Testis (tissue), 3 donors: ENCODE data around the gene HEBP2. TPM values are rescaled to one million over a fixed set of nuclear protein-coding genes. Genes with fewer than 3 reads are reported as not detected.

Experiments
- DNase-seq: peaks from one replicate; pipeline ENCODE4 v3.0.0-alpha.2; 2019
- H3K27ac ChIP-seq, 2 donors: fragments of 200-600 bp; sonication (generic); one replicate each; pipeline ENCODE4 v1.5.1; 2019
- H3K27me3 ChIP-seq: fragments of 200-600 bp; sonication (generic); one replicate; pipeline ENCODE4 v1.5.1; 2019
- H3K36me3 ChIP-seq: fragments of 200-600 bp; sonication (generic); one replicate; pipeline ENCODE4 v1.5.1; 2017; ENCODE audit warnings: low read depth; ENCODE audit errors: missing control alignments
- H3K4me1 ChIP-seq: fragments of 200-600 bp; sonication (generic); one replicate; pipeline ENCODE4 v1.5.1; 2019
- H3K4me3 ChIP-seq, 2 donors: fragments of 200-600 bp; sonication (generic); one replicate each; pipeline ENCODE4 v1.5.1; 2017 to 2019
- H3K9me3 ChIP-seq: fragments of 200-600 bp; sonication (generic); one replicate; pipeline ENCODE4 v1.5.1; 2017
- CTCF ChIP-seq, 3 experiments: fragments of 450-650 bp in 2 of 3; fragments of 200-600 bp in 1 of 3; sonication (generic) in 1 of 3; IDR thresholded peaks; one replicate each; pipeline ENCODE4 v1.5.1; 2016 to 2019; ENCODE audit warnings: antibody characterized with exemption in 3 of 3, mild to moderate bottlenecking in 2 of 3, moderate library complexity in 1 of 3
- POLR2A ChIP-seq: fragments of 450-650 bp; IDR thresholded peaks from one replicate; pipeline ENCODE4 v1.6.1; 2017; ENCODE audit warnings: antibody characterized with exemption, mild to moderate bottlenecking, moderate library complexity
- WGBS, 2 donors: methylation state at CpG; one replicate each; pipeline ENCODE4 v1.1.5; 2018; 5-methylcytosine and 5-hydroxymethylcytosine counted together
- intact Hi-C: fragments of 100-400 bp; cut with DNase I; formaldehyde crosslinking; loops from one replicate; pipeline ENCODE4 v1.15.1; 2023; ENCODE audit warnings: low total_unique reads
- polyA plus RNA-seq: library from polyadenylated mRNA; stranded (reverse); fragments of 350-450 nt; fragmentation: Illumina TruSeq; extraction: RNeasy Lipid Tissue Mini Kit (QIAGEN cat#74804); gene quantifications from one replicate; pipeline ENCODE4 v1.2.3, GENCODE V29; 2014; ENCODE audit warnings: low read depth, low replicate concordance; ENCODE audit not compliant: insufficient read depth
- total RNA-seq, 2 donors: library from RNA; depleted of rRNA; stranded (reverse); fragments of >200 nt; gene quantifications; one replicate each; pipeline ENCODE4 v1.2.3, GENCODE V29; 2016

Gene HEBP2
- total and polyA plus RNA-seq, 3 donors from 2014 or later, result 11.4 to 16.9 (median 12.8) TPM

- TF ChIP-seq CTCF (IDR thresholded peaks at IDR 0.05), result no peak
- no peak for TF ChIP-seq POLR2A
- no peak overlapping the region for H3K27ac ChIP-seq
- no peaks in the 10 kb centered on the region for H3K27me3 ChIP-seq
- H3K36me3 ChIP-seq, result no peaks in the 10 kb centered on the region
- no peak for DNase-seq
- H3K4me1 ChIP-seq, result no peaks in the 10 kb centered on the region
- no peak overlapping the region for H3K4me3 ChIP-seq
- 65 to 79% methylated on average over 12 to 19 of the region's 19 CpGs for WGBS, 2 donors
- no peaks in the 10 kb centered on the region for H3K9me3 ChIP-seq
- intact Hi-C loops, result no loop called here
These were observed 27.4 kb downstream of the HEBP2 start for GRCh38 chr6:138431256-138432062.

GRCh38 chr6:138432063-138432356, 28.0 kb downstream of the HEBP2 start:
- no peak for DNase-seq
- H3K27me3 ChIP-seq, result no peaks in the 10 kb centered on the region
- intact Hi-C loops, result no loop called here
- no peaks in the 10 kb centered on the region for H3K4me1 ChIP-seq
- H3K27ac ChIP-seq, result no peak overlapping the region
- TF ChIP-seq CTCF (IDR thresholded peaks at IDR 0.05) (no peak), POLR2A (no peak)
- H3K4me3 ChIP-seq, result no peak overlapping the region
- H3K36me3 ChIP-seq, result no peaks in the 10 kb centered on the region
- H3K9me3 ChIP-seq, result no peaks in the 10 kb centered on the region
- 80 to 98% methylated on average over 1 to 10 of the region's 11 CpGs for WGBS, 2 donors

DNA sequence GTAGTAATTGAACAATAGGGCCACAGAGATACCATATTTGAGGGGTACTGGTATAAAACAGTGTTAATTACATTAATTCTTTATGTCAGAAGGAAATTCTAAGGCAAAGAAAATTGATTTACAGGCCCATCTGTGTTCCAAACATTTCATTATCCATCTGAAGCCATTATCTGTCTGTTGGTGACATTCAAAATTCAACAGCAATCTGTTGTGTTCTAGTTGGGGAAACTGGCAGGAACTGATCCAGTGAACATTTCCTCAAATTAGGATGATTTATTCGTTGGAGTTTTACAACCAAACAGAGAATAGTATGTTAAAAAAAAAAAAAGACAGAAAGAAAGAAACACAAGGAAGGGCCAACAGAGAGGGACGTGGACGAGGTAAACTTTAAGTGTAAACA, 30.1 kb downstream of the HEBP2 start:
- intact Hi-C loops, result no loop called here
- Histone ChIP-seq H3K4me1 (no peaks in the 10 kb centered on the region), H3K36me3 (no peaks in the 10 kb centered on the region), H3K9me3 (no peaks in the 10 kb centered on the region), H3K4me3 (no peak overlapping the region), H3K27ac (no peak overlapping the region), H3K27me3 (no peaks in the 10 kb centered on the region)
- 84 to 85% methylated on average over 3 of the region's 3 CpGs for WGBS, 2 donors
- TF ChIP-seq POLR2A (no peak), CTCF (IDR thresholded peaks at IDR 0.05) (no peak)
- DNase-seq, result no peak

DNA sequence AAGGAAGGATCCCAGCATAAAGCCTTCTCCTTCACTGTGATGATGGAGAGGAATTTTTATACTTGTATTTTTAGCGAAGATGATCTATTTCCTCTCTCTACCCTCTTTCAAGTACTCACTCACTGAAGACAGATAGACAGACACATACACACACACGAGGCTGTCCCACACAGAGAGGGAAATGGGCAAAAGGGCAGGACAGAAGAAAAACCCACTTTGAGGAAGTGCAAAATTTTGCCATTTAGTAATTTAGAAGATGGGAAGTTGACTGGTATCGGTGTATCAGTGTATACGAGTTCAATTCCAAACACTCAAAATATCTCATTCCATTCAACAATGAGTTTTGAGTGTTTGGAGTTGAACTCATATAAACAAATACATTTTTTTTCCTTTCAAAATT, 30.9 kb downstream of the HEBP2 start:
- H3K4me3 ChIP-seq, result no peak overlapping the region
- no peaks in the 10 kb centered on the region for H3K36me3 ChIP-seq
- intact Hi-C loops, result no loop called here
- no peaks in the 10 kb centered on the region for H3K9me3 ChIP-seq
- H3K27me3 ChIP-seq, result no peaks in the 10 kb centered on the region
- no peak for DNase-seq
- H3K4me1 ChIP-seq, result no peaks in the 10 kb centered on the region
- H3K27ac ChIP-seq, result no peak overlapping the region
- 82 to 84% methylated on average over 4 of the region's 4 CpGs for WGBS, 2 donors
- no peak for TF ChIP-seq CTCF (IDR thresholded peaks at IDR 0.05)
- TF ChIP-seq POLR2A, result no peak

DNA sequence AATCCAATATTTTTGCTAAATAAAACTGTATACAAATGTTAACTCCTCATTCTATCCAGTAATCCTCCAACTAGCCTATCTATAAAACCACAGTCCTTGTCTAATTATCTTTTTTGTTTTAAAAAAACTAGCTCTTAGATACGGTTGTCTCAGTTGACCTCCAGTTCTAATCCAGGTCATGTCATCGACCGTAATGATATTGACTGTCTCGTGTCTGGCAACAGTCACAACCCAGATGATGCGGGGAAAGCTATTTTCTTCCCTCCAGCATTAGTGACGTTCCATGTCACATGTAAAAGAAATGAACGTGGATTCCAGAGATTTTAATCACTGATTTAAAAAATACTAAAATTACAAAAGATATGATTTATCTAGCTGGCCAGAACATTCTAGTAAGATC, 35.5 kb downstream of the HEBP2 start:
- no peaks in the 10 kb centered on the region for H3K9me3 ChIP-seq
- TF ChIP-seq POLR2A (no peak), CTCF (IDR thresholded peaks at IDR 0.05) (no peak)
- H3K27ac ChIP-seq, result no peak overlapping the region
- no peaks in the 10 kb centered on the region for H3K36me3 ChIP-seq
- H3K4me3 ChIP-seq, result no peak overlapping the region
- DNase-seq, result no peak
- intact Hi-C loops, result no loop called here
- no peaks in the 10 kb centered on the region for H3K4me1 ChIP-seq
- WGBS, 2 donors, result 80 to 90% methylated on average over 7 of the region's 7 CpGs
- H3K27me3 ChIP-seq, result no peaks in the 10 kb centered on the region
